ENCODE data around the gene NOP53.
"Not testable (repeated sequence)": the region's sequence is repeated elsewhere in the genome, so short reads cannot be mapped to it uniquely, and the experiment has no call there.

Gene NOP53

GRCh38 chr19:47797996-47798903 is 52.9 kb downstream of the NOP53 start:
- no peak overlapping the region for H3K27ac ChIP-seq (ENCODE audit: low read length)
- no peaks in the 10 kb centered on the region for H3K4me1 ChIP-seq (ENCODE audit: control insufficient read depth, insufficient read depth, low read length)
- H3K27me3 ChIP-seq (ENCODE audit: control insufficient read depth in 1 of 2, insufficient read depth in 2 of 2, low read length in 2 of 2) = no peaks in the 10 kb centered on the region
- H3K9ac ChIP-seq (ENCODE audit: low read length in 2 of 2) = no peak overlapping the region
- no peaks in the 10 kb centered on the region for H3K9me3 ChIP-seq (ENCODE audit: control insufficient read depth in 2 of 2, low read length in 2 of 2)
- no peaks in the 10 kb centered on the region for H3K36me3 ChIP-seq (ENCODE audit: control insufficient read depth in 2 of 2, insufficient read depth in 2 of 2, low read length in 2 of 2)
- H3K4me3 ChIP-seq (ENCODE audit: low read length in 2 of 2) = no peak overlapping the region

- Histone ChIP-seq H3K4me1 (ENCODE audit: control insufficient read depth, insufficient read depth, low read length) (no peaks in the 10 kb centered on the region), H3K4me3 (ENCODE audit: low read length in 2 of 2) (no peak overlapping the region), H3K9me3 (ENCODE audit: control insufficient read depth in 2 of 2, low read length in 2 of 2) (no peaks in the 10 kb centered on the region), H3K27me3 (ENCODE audit: control insufficient read depth in 1 of 2, insufficient read depth in 2 of 2, low read length in 2 of 2) (no peaks in the 10 kb centered on the region), H3K27ac (ENCODE audit: low read length) (no peak overlapping the region), H3K36me3 (ENCODE audit: control insufficient read depth in 2 of 2, insufficient read depth in 2 of 2, low read length in 2 of 2) (no peaks in the 10 kb centered on the region), H3K9ac (ENCODE audit: low read length in 2 of 2) (no peak overlapping the region)
These were observed 53.5 kb downstream of the NOP53 start for GRCh38 chr19:47798904-47799266.

GRCh38 chr19:47801270-47801669 is 55.9 kb downstream of the NOP53 start:
- Histone ChIP-seq H3K36me3 (ENCODE audit: control insufficient read depth in 2 of 2, insufficient read depth in 2 of 2, low read length in 2 of 2) (no peaks in the 10 kb centered on the region), H3K27me3 (ENCODE audit: control insufficient read depth in 1 of 2, insufficient read depth in 2 of 2, low read length in 2 of 2) (no peaks in the 10 kb centered on the region), H3K27ac (ENCODE audit: low read length) (no peak overlapping the region), H3K9ac (ENCODE audit: low read length in 2 of 2) (no peak overlapping the region), H3K4me1 (ENCODE audit: control insufficient read depth, insufficient read depth, low read length) (no peaks in the 10 kb centered on the region), H3K4me3 (ENCODE audit: low read length in 2 of 2) (no peak overlapping the region), H3K9me3 (ENCODE audit: control insufficient read depth in 2 of 2, low read length in 2 of 2) (no peaks in the 10 kb centered on the region)

- Histone ChIP-seq H3K27me3 (ENCODE audit: control insufficient read depth in 1 of 2, insufficient read depth in 2 of 2, low read length in 2 of 2) (no peaks in the 10 kb centered on the region), H3K9ac (ENCODE audit: low read length in 2 of 2) (no peak overlapping the region), H3K4me1 (ENCODE audit: control insufficient read depth, insufficient read depth, low read length) (no peaks in the 10 kb centered on the region), H3K36me3 (ENCODE audit: control insufficient read depth in 2 of 2, insufficient read depth in 2 of 2, low read length in 2 of 2) (no peaks in the 10 kb centered on the region), H3K27ac (ENCODE audit: low read length) (no peak overlapping the region), H3K4me3 (ENCODE audit: low read length in 2 of 2) (no peak overlapping the region), H3K9me3 (ENCODE audit: control insufficient read depth in 2 of 2, low read length in 2 of 2) (no peaks in the 10 kb centered on the region)
These were observed 57.2 kb downstream of the NOP53 start for GRCh38 chr19:47802521-47803043.

- H3K27ac ChIP-seq (ENCODE audit: low read length); H3K4me1 ChIP-seq (ENCODE audit: control insufficient read depth, insufficient read depth, low read length); H3K27me3 ChIP-seq (ENCODE audit: control insufficient read depth in 1 of 2, insufficient read depth in 2 of 2, low read length in 2 of 2); H3K9me3 ChIP-seq (ENCODE audit: control insufficient read depth in 2 of 2, low read length in 2 of 2); H3K36me3 ChIP-seq (ENCODE audit: control insufficient read depth in 2 of 2, insufficient read depth in 2 of 2, low read length in 2 of 2); H3K4me3 ChIP-seq (ENCODE audit: low read length in 2 of 2); H3K9ac ChIP-seq (ENCODE audit: low read length in 2 of 2): not testable (repeated sequence)
These were observed 57.8 kb downstream of the NOP53 start for GRCh38 chr19:47803148-47803547.

GRCh38 chr19:47803671-47804070 is 58.3 kb downstream of the NOP53 start:
- not testable (repeated sequence) for H3K4me1 ChIP-seq (ENCODE audit: control insufficient read depth, insufficient read depth, low read length); H3K9ac ChIP-seq (ENCODE audit: low read length in 2 of 2); H3K27ac ChIP-seq (ENCODE audit: low read length); H3K4me3 ChIP-seq (ENCODE audit: low read length in 2 of 2); H3K36me3 ChIP-seq (ENCODE audit: control insufficient read depth in 2 of 2, insufficient read depth in 2 of 2, low read length in 2 of 2); H3K27me3 ChIP-seq (ENCODE audit: control insufficient read depth in 1 of 2, insufficient read depth in 2 of 2, low read length in 2 of 2); H3K9me3 ChIP-seq (ENCODE audit: control insufficient read depth in 2 of 2, low read length in 2 of 2)

- H3K27ac ChIP-seq (ENCODE audit: low read length); H3K4me3 ChIP-seq (ENCODE audit: low read length in 2 of 2); H3K9ac ChIP-seq (ENCODE audit: low read length in 2 of 2); H3K27me3 ChIP-seq (ENCODE audit: control insufficient read depth in 1 of 2, insufficient read depth in 2 of 2, low read length in 2 of 2); H3K4me1 ChIP-seq (ENCODE audit: control insufficient read depth, insufficient read depth, low read length); H3K9me3 ChIP-seq (ENCODE audit: control insufficient read depth in 2 of 2, low read length in 2 of 2); H3K36me3 ChIP-seq (ENCODE audit: control insufficient read depth in 2 of 2, insufficient read depth in 2 of 2, low read length in 2 of 2): not testable (repeated sequence)
These were observed 59.1 kb downstream of the NOP53 start, which contains the start of gene TPRX1 for GRCh38 chr19:47804451-47804850. TSS of gene TPRX1 (minus strand) at chr19:47804551. CDS start at chr19:47804539, 12 bp downstream.

- H3K27ac ChIP-seq (ENCODE audit: low read length) = no peak overlapping the region
- no peaks in the 10 kb centered on the region for H3K36me3 ChIP-seq (ENCODE audit: control insufficient read depth in 2 of 2, insufficient read depth in 2 of 2, low read length in 2 of 2)
- no peak overlapping the region for H3K9ac ChIP-seq (ENCODE audit: low read length in 2 of 2)
- H3K27me3 ChIP-seq (ENCODE audit: control insufficient read depth in 1 of 2, insufficient read depth in 2 of 2, low read length in 2 of 2) = no peaks in the 10 kb centered on the region
- no peak overlapping the region for H3K4me3 ChIP-seq (ENCODE audit: low read length in 2 of 2)
- no peaks in the 10 kb centered on the region for H3K4me1 ChIP-seq (ENCODE audit: control insufficient read depth, insufficient read depth, low read length)
- no peaks in the 10 kb centered on the region for H3K9me3 ChIP-seq (ENCODE audit: control insufficient read depth in 2 of 2, low read length in 2 of 2)
These were observed 60.0 kb downstream of the NOP53 start for GRCh38 chr19:47805313-47805712.

- H3K9me3 ChIP-seq (ENCODE audit: control insufficient read depth in 2 of 2, low read length in 2 of 2) = no peaks in the 10 kb centered on the region
- H3K9ac ChIP-seq (ENCODE audit: low read length in 2 of 2) = no peak overlapping the region
- H3K4me1 ChIP-seq (ENCODE audit: control insufficient read depth, insufficient read depth, low read length) = no peaks in the 10 kb centered on the region
- no peak overlapping the region for H3K4me3 ChIP-seq (ENCODE audit: low read length in 2 of 2)
- no peak overlapping the region for H3K27ac ChIP-seq (ENCODE audit: low read length)
- H3K27me3 ChIP-seq (ENCODE audit: control insufficient read depth in 1 of 2, insufficient read depth in 2 of 2, low read length in 2 of 2) = no peaks in the 10 kb centered on the region
- H3K36me3 ChIP-seq (ENCODE audit: control insufficient read depth in 2 of 2, insufficient read depth in 2 of 2, low read length in 2 of 2) = no peaks in the 10 kb centered on the region
These were observed 61.1 kb downstream of the NOP53 start for GRCh38 chr19:47806435-47806834.

Data from stomach smooth muscle (tissue), 2 donors.